Effector CD4-positive, alpha-beta T cell (primary cell): ENCODE results near the gene PTCRA. TPM values are rescaled to one million over a fixed set of nuclear protein-coding genes. Genes with fewer than 3 reads are reported as not detected.
"Not testable (repeated sequence)": the region's sequence is repeated elsewhere in the genome, so short reads cannot be mapped to it uniquely, and the experiment has no call there.

Experiments used
- DNase-seq: peaks from one replicate; pipeline ENCODE4 v3.0.0-alpha.2; 2020
- total RNA-seq: gene quantifications from one replicate; lab custom pipeline; 2026; lab: John Stamatoyannopoulos, UW

Gene PTCRA, protein sequence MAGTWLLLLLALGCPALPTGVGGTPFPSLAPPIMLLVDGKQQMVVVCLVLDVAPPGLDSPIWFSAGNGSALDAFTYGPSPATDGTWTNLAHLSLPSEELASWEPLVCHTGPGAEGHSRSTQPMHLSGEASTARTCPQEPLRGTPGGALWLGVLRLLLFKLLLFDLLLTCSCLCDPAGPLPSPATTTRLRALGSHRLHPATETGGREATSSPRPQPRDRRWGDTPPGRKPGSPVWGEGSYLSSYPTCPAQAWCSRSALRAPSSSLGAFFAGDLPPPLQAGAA
- not detected for total RNA-seq

DNA sequence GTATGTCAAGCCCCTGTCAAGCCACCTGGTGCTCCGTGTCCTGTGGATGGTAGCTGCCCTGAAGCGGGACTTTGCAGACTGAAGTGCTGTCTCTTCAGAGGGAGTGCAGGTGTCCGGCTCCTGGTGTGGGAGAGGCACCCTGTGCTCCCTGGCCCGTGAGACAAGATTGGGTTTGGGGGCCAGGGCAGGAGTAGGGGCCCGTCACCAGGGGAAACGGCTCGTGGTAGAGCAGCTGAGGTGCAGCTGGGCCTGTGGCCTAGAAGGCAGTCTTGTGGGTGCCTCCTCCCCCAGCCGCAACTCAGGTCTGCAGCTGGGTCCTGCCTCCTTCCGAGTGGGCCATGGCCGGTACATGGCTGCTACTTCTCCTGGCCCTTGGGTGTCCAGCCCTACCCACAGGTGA lies at the start of gene PTCRA:
TSS of gene PTCRA (plus strand) at position 322 of the 400 bp plus-strand sequence. CDS start at position 339, 17 bp downstream.
- no peak for DNase-seq

DNA sequence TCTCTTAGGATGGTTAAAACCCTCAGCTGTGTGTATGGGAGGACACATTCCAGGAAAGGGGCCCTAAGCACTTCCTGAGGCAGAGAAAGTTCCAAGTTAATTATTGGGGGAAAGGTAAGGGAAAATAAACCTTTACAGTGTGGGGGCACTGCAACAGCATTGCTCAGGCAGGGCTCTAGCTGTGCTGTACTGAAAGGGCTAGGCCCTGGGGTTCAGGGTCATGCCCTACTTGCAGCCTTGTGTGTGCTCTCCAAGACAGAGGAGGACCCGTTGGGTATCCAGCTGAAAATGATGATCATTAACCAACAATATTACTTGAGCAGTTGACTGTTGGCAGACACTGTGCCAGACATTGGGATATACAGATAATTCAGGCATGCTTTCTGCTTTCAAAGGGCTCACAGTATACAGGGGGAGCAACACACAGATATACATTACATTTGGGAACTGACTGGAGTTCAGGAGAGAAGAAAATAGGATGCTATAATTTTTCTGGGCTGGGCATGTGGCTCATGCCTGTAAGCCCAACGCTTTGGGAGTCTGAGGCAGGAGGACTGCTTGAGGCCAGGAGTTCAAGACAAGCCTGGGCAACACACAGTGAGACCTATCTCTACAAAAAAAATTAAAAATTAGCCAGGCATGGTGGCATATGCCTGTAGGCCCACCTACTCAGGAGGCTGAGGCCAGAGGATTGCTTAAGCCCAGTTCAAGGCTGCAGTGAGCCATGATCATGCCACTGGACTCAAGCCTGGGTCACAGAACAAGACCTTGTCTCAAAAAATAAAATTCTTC lies 45.5 kb upstream of the PTCRA start:
- no peak for DNase-seq

DNA sequence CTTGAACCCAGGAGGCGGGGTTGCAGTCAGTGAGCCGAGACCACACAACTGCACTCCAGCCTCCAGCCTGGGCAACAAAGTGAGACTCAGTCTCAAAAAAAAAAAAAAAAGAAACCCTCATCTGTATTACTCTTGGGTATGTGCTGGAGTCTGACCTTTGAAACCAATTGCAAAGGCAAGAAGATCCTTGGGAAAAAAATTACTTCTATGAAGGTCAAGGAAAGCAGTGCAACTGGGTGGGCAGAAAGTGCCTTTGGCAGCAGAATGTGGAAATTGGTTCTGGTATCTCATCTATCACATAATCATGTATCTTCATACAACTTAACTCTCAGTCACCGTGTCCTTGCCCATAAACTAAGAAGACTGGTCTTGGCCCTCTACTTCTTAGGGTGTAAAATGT lies 44.1 kb upstream of the PTCRA start:
- DNase-seq: no peak

DNA sequence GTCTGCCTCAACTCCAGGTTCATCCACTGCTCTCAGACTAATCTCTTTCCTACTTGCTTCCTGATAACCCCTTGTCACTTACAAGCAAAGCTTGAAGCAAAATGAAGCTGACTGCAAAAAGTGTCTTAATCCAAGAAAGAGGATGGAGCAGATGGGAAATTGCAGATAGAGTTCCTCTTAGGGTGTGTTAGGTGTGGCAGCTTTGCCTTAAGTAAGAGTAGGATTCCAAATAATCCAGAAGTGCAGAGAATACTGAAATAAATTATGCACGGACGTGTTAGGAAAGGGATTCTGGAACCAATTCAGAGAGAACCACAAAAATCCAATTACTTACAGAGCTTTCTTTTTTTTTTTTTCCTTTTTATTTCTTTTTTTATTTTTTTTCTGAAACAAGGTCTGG lies 42.5 kb upstream of the PTCRA start:
- no peak for DNase-seq

DNA sequence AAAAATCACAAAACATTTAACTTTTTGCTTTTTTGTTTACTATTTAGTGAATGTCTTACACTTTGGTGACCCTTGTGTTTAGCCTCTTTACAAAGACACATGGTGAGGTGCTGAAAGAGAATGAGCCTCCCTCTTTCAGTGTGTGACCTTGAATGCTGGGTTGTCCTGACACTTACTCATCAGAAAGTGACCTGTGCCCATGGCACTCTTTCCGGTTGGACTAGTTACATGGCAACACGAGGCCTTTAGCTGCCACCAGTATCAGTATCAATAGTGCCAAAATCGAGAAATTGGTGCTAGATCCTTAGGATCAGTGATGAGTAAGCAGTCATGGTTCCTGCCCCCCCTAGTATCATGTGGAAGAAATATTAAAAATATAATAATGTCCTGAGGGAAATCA lies 38.2 kb upstream of the PTCRA start:
- DNase-seq: no peak

DNA sequence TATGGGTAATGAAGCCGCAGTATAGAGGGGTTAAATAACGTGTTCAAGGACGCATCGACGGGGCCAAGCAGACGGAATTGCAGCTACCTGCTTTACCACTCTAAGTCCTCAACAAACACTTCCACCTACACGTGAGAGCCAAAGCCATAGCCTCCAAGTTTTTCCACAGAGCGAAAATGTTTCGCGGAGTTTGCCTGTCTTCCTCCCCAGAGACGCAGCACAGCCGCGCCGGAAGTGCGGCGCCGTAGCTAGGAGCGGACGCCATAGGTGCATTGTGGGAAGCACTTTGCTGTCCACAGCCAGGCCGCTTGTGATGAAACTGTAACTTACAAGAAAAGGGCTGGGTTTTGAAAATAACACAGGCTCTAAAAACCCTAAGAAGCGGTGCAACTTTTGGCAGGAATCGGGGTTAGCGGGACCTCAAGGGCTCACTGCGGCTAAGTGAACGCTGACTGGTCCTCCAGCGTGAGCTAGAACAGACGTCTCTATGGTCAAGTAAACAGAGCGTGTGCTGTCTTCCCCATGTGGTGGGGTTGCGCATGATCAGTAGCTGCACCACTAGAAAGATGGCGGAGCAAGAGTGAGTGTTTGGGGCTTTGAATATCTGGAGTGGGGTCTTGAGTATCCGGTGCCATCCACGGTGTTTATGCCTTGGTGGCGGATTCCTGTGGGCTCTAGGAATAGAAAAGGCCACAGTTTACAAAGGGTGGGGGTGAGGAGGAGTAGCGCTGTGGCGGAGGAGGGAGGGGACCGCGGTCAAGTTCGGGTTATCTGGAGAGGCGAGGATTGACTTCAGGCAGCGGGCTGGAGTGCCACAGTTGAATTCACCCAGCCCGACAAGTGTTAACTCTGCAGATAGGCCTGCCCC lies 36.2 kb upstream of the PTCRA start, which contains the start of gene RPL7L1:
TSS of gene RPL7L1 (plus strand) at position 245 of the 868 bp plus-strand sequence. CDS start at position 540, 295 bp downstream.
- DNase-seq: peak; percentile 78

DNA sequence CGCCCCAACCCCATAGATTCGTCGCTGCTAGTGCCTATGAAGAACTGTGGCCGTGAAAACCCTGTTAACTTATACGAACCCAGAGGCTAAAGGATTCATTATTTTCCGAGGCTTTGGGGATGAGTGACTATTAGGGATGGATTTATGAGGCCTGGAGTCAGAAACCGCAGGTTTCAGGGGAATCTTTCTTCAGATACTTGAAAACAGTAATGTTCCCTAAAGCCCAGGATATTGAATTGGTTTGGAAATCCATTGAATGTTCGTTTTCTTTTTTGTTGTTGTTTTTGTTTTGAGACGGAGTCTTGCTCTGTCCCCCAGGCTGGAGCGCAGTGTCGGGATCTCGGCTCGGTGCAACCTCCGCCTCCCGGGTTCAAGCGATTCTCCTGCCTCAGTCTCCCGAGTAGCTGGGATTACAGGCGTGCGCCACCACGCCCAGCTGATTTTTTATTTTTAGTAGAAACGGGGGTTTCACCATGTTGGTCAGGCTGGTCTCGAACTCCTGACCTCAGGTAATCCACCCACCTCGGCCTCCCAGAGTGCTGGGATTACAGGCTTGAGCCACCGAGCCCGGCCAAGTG lies 35.5 kb upstream of the PTCRA start:
- DNase-seq: not testable (repeated sequence)

DNA sequence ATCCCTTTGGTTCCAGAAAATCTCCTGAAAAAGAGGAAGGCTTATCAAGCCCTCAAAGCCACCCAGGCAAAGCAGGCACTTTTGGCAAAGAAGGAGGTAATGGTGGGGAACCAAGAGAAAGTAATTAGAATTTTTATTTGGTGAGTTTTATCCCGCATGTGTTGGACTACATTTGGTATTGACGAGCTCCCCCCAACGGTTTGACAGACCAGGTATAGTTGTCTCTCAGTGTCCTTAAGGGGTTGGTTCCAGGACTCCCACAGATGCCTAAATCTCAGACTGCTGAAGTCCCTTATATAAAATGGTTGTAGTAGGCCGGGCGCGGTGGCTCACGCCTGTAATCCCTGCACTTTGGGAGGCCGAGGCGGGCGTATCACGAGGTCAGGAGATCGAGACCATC lies 35.0 kb upstream of the PTCRA start:
- not testable (repeated sequence) for DNase-seq

DNA sequence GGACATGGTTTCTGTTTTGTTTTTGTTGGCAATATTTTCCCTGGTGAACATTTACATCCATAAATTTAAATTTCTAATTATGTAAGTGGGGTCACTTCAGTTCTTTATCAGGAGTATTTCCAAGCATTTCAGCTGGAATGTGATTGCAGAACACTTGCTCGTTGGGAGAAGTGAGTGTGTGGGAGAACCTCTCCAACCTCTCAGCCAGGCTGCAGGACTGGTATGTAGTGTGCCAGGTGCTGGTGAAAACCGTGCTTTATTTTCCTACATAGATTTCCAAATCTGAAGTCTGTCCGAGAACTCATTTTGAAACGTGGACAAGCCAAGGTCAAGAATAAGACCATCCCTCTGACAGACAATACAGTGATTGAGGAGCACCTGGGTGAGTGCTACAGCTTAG lies 30.2 kb upstream of the PTCRA start:
- DNase-seq: no peak

DNA sequence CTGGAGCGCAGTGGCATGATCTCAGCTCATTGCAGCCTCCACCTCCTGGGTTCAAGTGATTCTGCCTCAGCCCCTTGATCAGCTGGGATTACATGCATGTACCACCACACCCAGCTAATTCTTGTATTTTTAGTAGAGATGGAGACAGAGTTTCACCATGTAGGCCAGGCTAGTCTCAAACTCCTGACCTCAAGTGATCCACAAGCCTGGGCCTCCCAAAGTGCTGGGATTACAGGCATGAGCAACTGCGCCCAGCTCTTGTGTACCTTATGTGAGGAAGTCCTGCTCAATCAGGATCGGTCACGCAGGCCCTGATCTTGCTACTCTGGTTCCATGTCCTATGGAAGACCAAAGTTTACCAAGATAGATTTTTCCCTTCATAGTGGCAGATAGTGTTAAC lies 27.7 kb upstream of the PTCRA start:
- not testable (repeated sequence) for DNase-seq

DNA sequence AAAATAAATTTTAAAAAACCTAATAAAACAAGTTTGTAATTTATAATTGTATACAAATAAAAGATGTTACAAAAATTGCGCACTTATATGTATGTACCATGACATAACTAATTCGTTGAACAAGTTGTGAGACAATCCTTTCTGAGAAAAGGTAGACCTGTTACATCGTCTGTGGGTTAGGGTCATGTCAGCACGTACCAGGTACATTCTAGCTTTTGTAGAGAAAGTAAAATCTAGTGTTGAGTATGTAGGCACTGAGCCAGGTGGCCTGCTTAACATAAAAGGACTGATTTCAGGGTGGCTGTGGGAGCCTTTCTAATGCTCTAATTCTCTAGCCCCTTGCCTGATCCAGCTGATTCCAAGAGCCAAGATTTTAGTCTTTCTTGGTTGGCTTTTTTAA lies 26.0 kb upstream of the PTCRA start:
- DNase-seq: no peak

DNA sequence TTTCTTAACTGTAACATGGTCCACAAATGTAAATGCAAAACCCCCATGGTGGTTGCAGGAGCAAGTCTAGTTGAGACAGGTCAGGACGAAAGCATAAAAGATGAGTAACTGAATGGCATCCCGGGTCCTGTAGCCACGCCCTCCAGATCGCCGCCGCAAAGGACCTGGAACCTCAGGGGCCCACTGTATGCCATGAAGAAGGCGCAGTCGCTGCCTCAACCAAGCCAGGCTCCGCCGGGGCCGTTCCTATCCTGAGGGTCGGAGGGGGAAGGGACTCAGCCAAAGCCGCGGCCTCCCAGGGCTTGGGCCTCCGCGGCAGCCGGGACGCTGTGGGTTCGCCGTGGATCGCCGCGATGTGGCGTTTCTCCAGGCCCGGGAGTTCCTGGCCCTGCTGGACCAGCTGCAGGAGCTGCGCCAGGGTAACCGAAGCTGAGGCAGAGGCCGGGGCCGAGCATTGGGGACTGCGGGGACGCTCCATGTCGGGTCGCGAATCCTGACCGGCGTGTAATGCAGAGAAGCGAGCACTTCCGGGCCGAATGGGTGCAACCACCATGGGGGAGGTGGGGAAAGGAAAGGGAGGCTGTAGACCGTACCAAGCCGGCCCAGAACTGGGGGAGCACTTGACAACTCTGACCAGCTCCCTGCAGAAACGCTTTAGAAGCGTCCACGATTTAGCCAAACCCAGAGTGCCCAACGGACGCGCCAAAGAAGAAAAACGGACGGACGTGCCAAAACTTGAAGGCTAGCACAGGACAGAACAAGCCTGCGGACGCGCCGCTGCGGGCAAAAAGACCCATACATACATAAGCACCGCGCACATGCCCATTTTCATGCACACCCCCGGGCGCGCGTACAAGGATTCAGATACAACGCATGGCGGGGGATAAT lies 25.3 kb upstream of the PTCRA start:
- DNase-seq: peak; percentile 85

DNA sequence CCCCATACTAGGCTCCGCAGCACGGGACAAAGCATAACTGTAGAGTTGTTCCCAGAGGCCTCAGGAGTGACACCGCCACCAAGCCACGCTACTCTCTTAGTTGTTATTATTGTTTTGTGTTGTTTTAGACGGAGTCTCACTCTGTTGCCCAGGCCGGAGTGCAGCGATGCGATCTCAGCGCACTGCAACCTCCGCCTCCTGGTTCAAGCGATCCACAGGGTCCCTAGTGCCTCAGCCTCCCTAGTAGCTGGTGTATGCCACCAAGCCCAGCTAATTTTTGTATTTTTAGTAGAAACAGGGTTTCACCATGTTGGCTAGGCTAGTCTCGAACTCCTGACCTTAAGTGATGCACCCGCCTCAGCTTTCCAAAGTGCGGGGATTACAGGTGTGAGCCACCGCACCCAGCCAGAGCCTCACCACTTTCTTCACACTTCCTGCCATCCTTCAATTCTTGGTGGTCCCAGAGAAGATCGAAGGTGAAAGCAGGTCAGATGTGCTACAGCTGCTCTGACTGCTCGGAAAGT lies 24.6 kb upstream of the PTCRA start:
- no peak for DNase-seq

DNA sequence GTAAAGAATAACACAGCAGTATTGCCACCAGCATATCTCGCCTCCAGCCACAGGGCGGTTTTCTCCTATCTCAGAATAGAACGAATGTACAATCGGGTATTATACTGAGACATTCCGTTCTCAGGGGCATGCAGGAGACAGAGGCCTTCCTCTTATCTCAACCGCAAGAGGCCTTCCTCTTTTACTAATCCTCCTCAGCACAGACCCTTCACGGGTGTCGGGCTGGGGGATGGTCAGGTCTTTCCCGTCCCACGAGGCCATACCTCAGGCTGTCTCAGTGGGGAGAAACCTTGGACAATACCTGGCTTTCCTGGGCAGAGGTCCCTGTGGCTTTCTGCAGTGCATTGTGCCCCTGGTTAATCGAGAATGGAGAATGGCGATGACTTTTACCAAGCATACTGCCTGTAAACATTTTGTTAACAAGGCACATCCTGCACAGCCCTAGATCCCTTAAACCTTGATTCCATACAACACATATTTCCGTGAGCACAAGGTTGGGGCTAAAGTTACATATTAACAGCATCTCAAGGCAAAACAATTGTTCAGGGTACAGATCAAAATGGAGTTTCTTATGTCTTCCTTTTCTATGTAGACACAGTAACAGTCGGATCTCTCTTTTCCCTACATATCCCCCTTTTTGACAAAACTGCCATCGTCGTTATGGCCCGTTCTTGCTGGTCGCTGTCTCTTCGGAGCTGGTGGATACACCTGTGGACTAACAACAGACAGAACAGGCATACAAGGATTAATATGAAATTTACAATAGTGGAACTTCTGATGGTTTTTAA lies 21.6 kb upstream of the PTCRA start:
- not testable (repeated sequence) for DNase-seq

DNA sequence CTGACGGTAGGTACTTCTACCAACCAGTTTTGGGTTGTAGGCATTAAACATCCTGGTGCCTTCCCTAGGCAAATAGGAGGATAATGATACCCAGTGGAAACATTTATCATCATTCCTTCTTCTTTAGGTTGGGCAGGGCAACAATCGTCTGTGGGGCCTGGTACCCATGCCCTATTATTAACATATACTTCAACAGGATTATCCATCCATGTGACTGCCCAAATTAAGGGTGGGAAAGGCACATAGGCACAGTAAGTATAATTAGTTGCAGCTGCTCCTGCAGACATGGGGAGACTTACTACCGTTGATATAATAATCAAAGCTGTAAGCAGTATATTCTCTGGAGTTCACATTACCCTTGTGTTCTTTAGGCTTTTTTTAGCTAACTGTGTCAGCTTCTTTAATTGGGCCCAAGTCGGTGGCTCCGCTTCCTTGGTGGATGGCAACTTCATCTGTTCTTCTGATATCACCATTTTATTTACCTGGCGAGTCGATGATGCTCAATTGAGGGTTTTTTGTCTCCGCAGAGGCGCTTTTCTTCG lies 19.6 kb upstream of the PTCRA start:
- DNase-seq: no peak

DNA sequence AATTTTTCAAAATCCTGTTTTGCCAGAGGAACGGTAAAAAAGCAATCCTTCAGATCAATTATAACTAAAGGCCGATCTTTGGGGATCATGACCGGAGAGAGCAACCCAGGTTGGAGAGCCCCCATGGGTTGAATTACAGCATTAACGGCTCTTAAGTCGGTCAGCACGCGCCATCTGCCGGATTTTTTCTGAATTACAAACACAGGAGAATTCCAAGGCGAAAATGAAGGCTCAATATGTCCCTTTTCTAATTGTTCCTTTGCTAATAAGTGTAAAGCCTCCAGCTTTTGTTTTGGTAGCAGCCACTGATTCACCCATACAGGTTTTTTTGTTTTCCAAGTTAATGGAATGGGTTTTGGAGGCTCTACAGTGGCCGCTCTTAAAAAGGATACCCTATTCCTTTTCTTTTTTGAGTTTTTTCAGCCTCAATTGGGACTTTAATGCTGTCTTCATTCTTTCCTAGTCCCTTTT lies 16.9 kb upstream of the PTCRA start:
- DNase-seq: peak; percentile 71

DNA sequence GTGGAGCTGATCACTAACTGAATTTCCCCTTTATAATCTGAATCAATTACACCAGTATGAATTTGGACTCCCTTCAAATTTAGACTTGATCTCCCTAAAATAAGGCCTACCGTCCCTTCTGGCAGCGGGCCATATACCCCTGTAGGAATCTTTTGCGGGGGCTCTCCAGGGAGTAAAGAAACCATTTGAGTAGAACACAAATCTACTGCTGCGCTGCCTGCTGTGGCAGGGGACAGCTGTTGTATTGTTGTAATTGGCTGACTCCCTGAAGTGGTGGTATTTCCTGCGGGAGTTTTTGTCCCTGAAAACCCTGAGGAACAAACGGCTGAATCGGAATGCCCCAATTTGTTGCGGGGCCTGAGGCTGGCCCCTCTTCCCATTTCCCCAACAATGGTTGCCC lies 16.0 kb upstream of the PTCRA start:
- no peak for DNase-seq

DNA sequence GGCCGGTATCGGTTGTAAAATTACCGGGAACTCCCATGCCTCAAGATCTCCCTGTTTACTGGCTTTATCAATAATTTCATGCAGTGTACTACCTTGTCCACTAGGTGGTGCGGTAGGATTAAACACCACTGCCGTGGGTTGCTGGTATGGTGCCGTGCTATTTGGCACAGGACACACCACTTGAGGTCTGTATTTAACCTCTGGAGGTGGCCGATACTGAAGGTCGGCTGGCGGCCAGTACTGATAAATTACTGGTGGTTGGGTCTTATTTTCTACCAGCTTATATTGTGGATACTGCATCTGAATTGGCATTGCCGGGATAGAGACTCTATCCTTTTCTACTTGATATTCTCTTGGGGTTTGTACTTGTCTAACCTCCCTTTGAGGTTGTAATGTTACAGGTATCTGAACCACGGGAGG lies 14.3 kb upstream of the PTCRA start:
- DNase-seq: peak; percentile 67

DNA sequence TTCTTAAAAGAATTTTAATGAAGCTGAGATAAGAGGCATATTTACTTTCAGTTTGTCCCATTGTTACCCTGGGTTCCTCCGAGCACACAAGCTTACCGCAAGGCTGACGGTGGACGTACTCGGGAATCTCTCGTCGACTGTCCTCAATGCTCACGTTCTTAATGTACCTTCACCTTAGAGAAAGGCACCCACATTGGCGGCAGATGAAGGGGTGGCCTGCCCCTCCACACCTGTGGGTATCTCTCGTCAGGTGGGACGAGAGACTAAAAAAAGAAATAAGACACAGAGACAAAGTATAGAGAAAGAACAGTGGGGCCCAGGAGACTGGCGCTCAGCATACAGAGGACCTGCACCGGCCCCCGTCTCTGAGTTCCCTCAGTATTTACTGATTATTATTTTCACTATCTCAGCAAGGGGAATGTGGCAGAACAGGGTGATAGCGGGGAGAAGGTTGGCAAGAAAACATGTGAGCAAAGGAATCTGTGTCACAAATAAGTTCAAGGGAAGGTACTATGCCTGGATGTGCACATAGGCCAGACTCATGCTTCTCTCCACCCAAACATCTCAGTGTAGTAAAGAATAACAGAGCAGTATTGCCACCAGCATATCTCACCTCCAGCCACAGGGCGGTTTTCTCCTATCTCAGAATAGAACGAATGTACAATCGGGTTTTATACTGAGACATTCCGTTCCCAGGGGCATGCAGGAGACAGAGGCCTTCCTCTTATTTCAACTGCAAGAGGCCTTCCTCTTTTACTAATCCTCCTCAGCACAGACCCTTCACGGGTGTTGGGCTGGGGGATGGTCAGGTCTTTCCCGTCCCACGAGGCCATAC lies 13.2 kb upstream of the PTCRA start:
- not testable (repeated sequence) for DNase-seq
